ENCODE measurements around the gene AK2. TPM values are rescaled to one million over a fixed set of nuclear protein-coding genes. Genes with fewer than 3 reads are reported as not detected.

Gene AK2
- total RNA-seq, 2 donors from 2014 or later = 114 to 118 TPM

GRCh38 chr1:33057095-33057494 lies 20.4 kb upstream of the AK2 start:
- DNase-seq = no peak
- no peak overlapping the region for H3K9ac ChIP-seq (ENCODE audit: extremely low read depth, low read length, poor library complexity, severe bottlenecking)
- H3K27ac Mint-ChIP-seq = no peak overlapping the region
- WGBS, 2 experiments (ENCODE audit: insufficient coverage in 1 of 2, insufficient read length in 1 of 2) = 86 to 89% methylated on average over 2 of the region's 2 CpGs
- no peaks in the 10 kb centered on the region for H3K4me1 Mint-ChIP-seq
- H3K4me3 Mint-ChIP-seq = no peak overlapping the region
- peaks cover 12% of the 10 kb centered on the region for H3K9me3 ChIP-seq (ENCODE audit: control insufficient read depth, low read length)
- H3K27me3 Mint-ChIP-seq (ENCODE audit: insufficient read depth) = peaks cover 19% of the 10 kb centered on the region
- H3K4me1 ChIP-seq (ENCODE audit: control insufficient read depth, insufficient read depth, low read length) = no peaks in the 10 kb centered on the region
- no peak for TF ChIP-seq CTCF (conservative IDR thresholded peaks at IDR 0.05)
- no peaks in the 10 kb centered on the region for H3K27me3 ChIP-seq (ENCODE audit: control insufficient read depth, insufficient read depth, low read length, poor library complexity, severe bottlenecking)
- H3K36me3 ChIP-seq (ENCODE audit: control insufficient read depth, insufficient read depth, low read length) = no peaks in the 10 kb centered on the region
- peaks cover 28% of the 10 kb centered on the region for H3K9me3 Mint-ChIP-seq
- H3K36me3 Mint-ChIP-seq (ENCODE audit: low read depth) = peaks cover 4% of the 10 kb centered on the region
- no peak overlapping the region for H3K27ac ChIP-seq (ENCODE audit: low read depth, low read length)
- H3K4me3 ChIP-seq (ENCODE audit: low read length) = no peak overlapping the region

DNA sequence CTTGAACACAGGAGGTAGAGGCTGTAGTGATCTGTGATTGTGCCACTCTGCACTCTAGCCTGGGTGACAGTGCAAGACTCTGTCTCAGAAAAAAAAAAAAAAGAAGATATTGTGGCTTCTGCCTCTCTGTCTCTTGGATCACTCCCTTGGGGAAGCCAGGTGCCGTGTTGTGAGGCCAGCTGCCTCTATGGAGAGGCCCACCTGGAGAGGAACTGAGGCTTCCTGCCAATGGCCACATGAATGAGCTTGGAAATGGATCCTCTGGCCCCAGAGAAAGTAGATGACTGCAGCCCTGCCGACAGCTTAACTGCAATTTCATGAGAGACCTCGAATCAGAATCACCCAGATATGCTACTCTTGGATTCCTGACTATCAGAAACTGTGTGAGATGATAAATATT lies 19.7 kb upstream of the AK2 start:
- Histone ChIP-seq H3K4me1 (ENCODE audit: control insufficient read depth, insufficient read depth, low read length) (no peaks in the 10 kb centered on the region), H3K4me3 (ENCODE audit: low read length) (no peak overlapping the region), H3K27ac (ENCODE audit: low read depth, low read length) (no peak overlapping the region), H3K36me3 (ENCODE audit: control insufficient read depth, insufficient read depth, low read length) (no peaks in the 10 kb centered on the region), H3K27me3 (ENCODE audit: control insufficient read depth, insufficient read depth, low read length, poor library complexity, severe bottlenecking) (no peaks in the 10 kb centered on the region), H3K9me3 (ENCODE audit: control insufficient read depth, low read length) (peaks cover 12% of the 10 kb centered on the region), H3K9ac (ENCODE audit: extremely low read depth, low read length, poor library complexity, severe bottlenecking) (no peak overlapping the region)
- peaks cover 4% of the 10 kb centered on the region for H3K36me3 Mint-ChIP-seq (ENCODE audit: low read depth)
- 95 to 100% methylated on average over 3 of the region's 3 CpGs for WGBS, 2 experiments (ENCODE audit: insufficient coverage in 1 of 2, insufficient read length in 1 of 2)
- H3K27me3 Mint-ChIP-seq (ENCODE audit: insufficient read depth) = peaks cover 14% of the 10 kb centered on the region
- H3K9me3 Mint-ChIP-seq = peaks cover 22% of the 10 kb centered on the region
- no peak for DNase-seq
- TF ChIP-seq CTCF (conservative IDR thresholded peaks at IDR 0.05) = no peak
- H3K4me1 Mint-ChIP-seq = no peaks in the 10 kb centered on the region
- no peak overlapping the region for H3K4me3 Mint-ChIP-seq
- H3K27ac Mint-ChIP-seq = no peak overlapping the region

DNA sequence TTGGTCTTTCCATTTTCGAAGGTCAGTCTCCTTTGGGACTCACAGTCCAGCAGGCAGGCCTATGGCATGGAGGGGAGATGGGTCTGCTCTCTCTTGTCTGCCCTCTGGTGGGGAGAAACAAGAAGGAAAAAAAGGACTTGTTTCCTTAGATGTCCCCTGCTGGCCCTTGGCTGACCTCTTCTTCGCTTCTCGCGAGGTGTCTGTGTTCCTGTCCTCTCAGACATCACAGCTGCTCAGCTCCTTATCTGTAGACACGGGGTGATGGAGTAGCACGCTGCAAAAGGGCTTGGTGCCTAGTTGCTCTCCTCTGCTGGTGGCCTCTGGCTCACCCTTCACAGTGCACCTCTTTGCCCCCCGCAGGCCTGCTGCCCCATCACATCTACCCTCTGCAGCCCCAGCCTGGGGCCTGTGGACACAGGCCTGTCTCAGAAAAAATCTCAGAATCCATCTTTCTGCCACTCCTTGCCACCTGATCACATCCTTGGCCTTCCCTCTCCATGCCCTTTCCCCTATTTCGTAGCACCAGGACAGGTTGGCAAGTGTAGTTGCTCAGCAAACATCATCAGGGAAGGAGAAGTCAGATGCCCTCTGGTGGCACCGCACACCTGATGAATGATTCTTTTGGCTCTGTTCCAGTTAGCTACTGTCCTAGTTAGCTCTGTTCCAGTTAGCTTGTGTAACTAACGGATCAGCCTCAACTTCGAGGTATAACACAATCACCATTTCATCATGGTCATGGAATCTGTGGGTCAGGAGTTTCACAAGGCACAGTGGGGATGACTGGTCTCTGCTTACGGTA lies 18.7 kb upstream of the AK2 start:
- H3K27ac Mint-ChIP-seq = no peak overlapping the region
- peak; percentile 83 for DNase-seq
- no peak overlapping the region for H3K4me3 Mint-ChIP-seq
- peaks cover 4% of the 10 kb centered on the region for H3K36me3 Mint-ChIP-seq (ENCODE audit: low read depth)
- Histone ChIP-seq H3K4me1 (ENCODE audit: control insufficient read depth, insufficient read depth, low read length) (no peaks in the 10 kb centered on the region), H3K36me3 (ENCODE audit: control insufficient read depth, insufficient read depth, low read length) (no peaks in the 10 kb centered on the region), H3K27me3 (ENCODE audit: control insufficient read depth, insufficient read depth, low read length, poor library complexity, severe bottlenecking) (no peaks in the 10 kb centered on the region), H3K9me3 (ENCODE audit: control insufficient read depth, low read length) (peaks cover 15% of the 10 kb centered on the region), H3K4me3 (ENCODE audit: low read length) (no peak overlapping the region), H3K27ac (ENCODE audit: low read depth, low read length) (no peak overlapping the region), H3K9ac (ENCODE audit: extremely low read depth, low read length, poor library complexity, severe bottlenecking) (no peak overlapping the region)
- peaks cover 10% of the 10 kb centered on the region for H3K27me3 Mint-ChIP-seq (ENCODE audit: insufficient read depth)
- TF ChIP-seq CTCF (conservative IDR thresholded peaks at IDR 0.05) = peak; percentile 82
- WGBS, 2 experiments (ENCODE audit: insufficient coverage in 1 of 2, insufficient read length in 1 of 2) = 73 to 75% methylated on average over 10 to 12 of the region's 12 CpGs
- H3K4me1 Mint-ChIP-seq = no peaks in the 10 kb centered on the region
- peaks cover 19% of the 10 kb centered on the region for H3K9me3 Mint-ChIP-seq
